Lung microvascular endothelial cell (primary cell): ENCODE data around the gene URAD. TPM values are rescaled to one million over a fixed set of nuclear protein-coding genes. Genes with fewer than 3 reads are reported as not detected.
"Not testable (repeated sequence)": the region's sequence is repeated elsewhere in the genome, so short reads cannot be mapped to it uniquely, and the experiment has no call there.

Source experiments
- DNase-seq, 2 donors: peaks; one replicate each; pipeline versions ENCODE4 v3.0.0 to v3.0.0-alpha.2; 2010; ENCODE audit warnings: low read depth in 2 of 2
- total RNA-seq: library from RNA; depleted of rRNA; stranded (reverse); fragments of >200 nt; gene quantifications from 2 replicates; pipeline ENCODE4 v1.2.1, GENCODE V29; 2014

URAD gene
- total RNA-seq, 1 donor from 2014 or later = not detected

GRCh38 chr13:27970382-27971235 is 17.9 kb downstream of the URAD start:
- no peak for DNase-seq

DNA sequence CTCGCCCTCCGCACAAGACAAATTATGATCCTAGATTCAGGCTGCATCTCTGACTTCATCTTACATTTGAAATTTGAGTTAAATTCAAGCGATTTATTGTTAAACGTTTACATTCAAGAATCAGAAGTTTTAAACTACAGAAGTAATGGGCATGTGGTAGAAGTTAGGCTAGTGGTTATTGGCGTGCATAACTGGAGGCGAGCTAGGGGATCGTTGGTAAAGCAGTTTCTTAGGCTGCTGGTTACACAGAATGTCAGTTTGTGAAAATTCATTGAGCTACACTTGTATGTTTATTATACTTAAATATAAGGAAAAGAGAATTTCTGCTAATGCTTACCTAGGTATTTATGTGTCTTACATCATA is 18.6 kb downstream of the URAD start:
- DNase-seq = no peak

DNA sequence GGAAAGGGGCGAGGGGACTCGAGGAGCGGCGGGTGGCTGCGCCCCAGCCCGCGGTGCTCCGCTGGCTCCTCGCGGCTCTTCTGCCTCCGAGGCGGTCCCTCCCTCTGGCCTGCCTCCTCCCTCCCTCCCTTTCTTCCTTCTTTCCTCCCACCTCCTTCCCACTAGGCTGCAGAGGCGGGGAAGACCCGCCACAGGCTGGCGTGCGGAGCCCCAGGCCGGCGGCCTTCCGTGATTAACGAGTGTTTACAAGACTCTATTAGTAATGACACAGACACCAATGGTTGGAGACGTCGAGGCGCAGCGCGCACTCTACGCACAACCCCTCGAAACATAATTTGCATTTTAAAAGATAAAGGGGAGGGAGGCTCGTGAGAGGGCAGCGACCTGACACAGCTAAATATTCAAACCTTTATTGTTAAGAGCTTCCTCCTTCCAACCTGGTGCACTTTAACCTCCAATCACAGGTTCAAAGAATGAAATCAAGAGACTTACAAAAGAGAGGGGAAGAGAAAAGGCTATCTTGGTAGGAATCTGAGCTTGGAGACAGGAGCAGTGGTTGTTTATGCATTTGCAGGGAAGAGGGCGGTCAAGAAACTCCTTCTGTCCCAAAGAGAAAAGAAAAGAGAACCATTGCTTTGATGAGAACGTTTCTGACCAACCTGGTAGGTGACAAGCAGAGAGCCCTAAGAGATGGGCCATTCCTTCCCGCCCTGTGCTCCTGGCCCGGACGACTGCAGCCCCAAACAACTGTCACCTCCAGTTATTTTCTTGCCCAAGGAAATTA is 19.2 kb downstream of the URAD start, which contains the start of gene CDX2:
Gene CDX2 (minus strand): TSS at position 234 of the 784 bp plus-strand sequence. CDS start 309 bp downstream, outside the sequence.
- DNase-seq = no peak

DNA sequence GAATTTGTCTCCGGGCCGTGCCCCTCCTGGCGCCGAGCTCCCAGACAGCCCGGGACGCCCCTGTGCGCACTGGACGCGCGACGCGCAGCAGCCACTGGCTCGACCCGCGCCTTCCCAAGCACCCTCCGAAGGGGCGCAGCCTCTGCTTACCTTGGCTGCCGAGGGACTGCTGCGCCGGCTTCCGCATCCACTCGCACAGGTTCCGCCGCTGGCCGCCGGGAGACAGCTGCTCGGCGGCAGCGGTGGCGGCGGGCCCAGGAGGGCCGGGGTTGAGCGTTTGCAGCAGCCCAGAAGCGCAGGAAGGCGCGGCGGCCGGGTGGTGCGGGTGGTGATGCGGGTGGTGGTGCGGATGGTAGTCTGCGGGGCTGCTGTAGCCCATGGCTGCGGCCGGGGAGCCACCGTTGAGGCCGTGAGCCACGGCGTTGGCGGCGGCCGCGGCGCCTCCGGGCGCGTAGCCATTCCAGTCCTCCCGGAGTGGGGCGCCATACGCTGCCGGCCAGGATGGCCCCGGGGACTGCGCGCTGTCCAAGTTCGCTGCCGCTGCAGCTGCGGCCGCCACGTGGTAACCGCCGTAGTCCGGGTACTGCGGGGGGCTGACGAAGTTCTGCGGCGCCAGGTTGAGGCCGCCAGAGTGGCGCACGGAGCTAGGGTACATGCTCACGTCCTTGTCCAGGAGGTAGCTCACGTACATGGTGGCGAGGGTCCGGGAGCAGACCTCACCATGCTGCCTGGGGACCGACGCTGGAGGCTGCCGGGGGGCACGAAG is 20.0 kb downstream of the URAD start:
- DNase-seq = no peak

GRCh38 chr13:27967736-27968315 is 20.7 kb downstream of the URAD start:
- no peak for DNase-seq

- DNase-seq = no peak
These were observed 21.2 kb downstream of the URAD start for GRCh38 chr13:27967203-27967735.

- no peak for DNase-seq
These were observed 21.8 kb downstream of the URAD start for GRCh38 chr13:27966641-27967202.

DNA sequence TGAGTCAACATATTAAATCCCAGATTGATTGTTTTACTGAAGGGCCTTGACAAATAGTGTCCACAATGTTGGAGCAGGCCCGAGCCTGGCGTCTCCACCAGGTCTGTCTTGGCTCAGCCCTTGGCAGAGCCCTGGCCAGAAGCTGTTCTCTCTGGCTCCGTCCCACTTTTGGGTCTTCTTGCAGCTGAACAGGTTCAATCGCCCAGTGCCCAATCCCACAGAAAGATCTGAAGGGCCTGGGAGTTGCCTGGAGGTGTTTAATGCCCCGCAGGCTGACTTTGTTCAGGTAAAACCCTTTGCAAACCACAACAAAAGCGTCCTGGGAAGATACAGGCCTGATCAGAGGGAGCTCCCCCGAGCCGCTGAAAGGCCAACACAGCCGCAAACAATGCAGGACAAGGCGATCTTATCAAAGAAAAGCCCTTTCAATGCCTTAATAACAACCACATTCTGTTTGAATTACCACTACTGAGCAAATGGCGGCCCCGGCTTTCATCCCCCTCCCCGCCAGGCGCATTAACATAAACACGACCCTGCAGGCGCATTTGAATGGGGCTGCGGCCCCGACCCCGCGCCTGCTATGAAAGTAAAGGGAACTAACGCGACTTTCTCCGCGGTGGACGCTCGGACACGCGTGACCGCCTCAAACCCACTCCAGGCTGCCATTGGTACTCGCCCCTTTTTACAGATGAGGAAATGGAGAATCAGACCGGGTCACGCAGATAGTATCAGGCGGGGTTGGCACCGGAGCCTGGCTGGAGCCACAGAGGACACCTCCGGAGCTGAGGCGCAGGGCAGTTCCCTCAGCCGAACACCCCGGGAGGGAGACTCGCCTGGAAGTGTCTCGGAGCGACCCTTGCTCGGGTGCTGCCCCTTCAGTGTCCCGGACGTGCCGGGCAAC is 22.5 kb downstream of the URAD start:
- no peak for DNase-seq

GRCh38 chr13:27965343-27965739 is 23.2 kb downstream of the URAD start:
- DNase-seq = no peak

GRCh38 chr13:27964741-27965323 is 23.7 kb downstream of the URAD start:
- no peak for DNase-seq

DNA sequence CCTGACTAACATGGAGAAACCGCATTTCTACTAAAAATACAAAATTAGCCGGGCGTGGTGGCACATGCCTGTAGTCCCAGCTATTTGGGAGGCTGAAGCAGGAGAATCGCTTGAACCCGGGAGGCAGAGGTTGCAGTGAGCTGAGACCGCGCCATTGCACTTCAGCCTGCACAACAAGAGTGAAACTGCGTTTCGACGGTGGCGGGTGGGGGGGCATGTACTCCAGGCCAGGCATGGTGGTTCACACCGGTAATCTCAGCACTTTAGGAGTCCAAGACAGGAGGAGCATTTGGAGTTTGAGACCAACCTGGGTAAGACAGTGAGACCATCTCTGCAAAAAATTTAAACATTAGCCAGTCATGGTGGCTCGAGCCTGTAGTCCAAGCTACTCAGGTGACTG is 24.3 kb downstream of the URAD start:
- not testable (repeated sequence) for DNase-seq

- no peak for DNase-seq
These were observed 25.0 kb downstream of the URAD start for GRCh38 chr13:27963491-27963890.

- DNase-seq = no peak
These were observed 25.5 kb downstream of the URAD start for GRCh38 chr13:27962982-27963381.

- no peak for DNase-seq
These were observed 26.2 kb downstream of the URAD start for GRCh38 chr13:27962128-27962841.

- no peak for DNase-seq
These were observed 27.0 kb downstream of the URAD start for GRCh38 chr13:27961227-27962085.

DNA sequence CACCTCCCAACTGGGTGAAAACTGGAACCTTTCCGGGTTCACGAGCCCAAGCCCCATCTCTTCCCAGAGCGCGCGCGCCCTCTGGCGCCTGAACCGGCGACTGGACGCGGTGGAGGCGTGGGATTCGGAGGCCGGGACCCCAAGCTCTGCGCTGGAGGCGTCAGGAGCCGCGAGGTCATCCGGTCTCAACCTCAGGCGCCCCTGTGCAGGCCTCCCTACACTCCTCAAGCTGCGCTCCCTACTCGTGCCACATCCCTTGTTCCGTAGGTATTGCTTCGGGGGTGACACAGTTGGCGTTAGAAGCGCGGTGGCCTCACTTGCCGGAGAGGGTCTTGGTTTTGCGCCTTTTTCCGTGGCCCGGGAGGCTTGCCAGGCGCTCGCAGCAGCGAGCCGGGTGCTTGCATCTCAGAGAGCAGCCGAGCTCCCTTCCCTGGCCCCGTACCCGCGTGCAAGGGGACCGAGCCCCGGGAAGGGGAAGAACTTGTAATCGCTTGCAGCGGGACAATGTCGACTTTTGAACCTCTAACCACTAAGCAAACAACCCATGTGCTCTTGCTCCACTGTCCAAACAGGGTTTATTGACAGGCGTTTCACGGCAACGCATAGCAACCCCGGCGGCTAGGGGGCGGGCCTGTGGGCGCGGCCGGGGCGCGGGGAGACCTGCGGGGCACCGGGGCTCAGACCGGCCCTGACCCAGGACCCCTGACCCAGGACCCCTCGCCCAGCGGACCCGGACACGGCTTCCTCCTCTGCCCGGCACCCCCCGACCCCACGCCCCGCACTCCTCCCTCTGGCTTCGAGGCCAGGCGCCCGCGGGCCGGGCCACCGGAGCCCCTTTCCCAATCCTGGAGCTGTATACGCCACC is 27.9 kb downstream of the URAD start:
- DNase-seq = peak; percentile 40 to 68

GRCh38 chr13:27959976-27960361 is 28.5 kb downstream of the URAD start:
- DNase-seq = no peak
